Measurements from ENCODE around the gene GPR156.

The GPR156 gene

DNA sequence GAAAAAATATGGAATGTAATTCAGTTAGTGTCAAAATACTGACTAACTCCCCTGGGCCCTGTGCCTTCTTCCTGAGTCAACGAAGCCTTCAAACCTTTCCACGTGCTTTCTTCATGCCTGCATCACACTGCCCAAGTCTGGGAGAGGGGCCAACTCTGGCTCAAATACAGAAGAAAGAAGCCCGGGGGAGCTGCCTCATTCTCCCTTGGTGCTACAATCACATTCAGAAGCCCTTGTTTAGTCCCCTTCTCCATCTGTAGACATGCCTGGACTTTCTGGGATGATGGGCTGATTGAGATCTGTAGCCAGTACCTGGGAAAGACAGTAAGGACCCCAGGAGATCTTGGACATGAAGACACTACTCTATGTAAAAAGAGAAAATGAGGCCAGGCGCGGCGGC, 113.0 kb downstream of the GPR156 start:
- TF ChIP-seq CTCF (IDR thresholded peaks at IDR 0.05; ENCODE audit: extremely low read depth, insufficient read depth, missing control alignments): no peak
- DNase-seq (ENCODE audit: low spot score): no peak
- in situ Hi-C loops (cut with MboI; ENCODE audit: low pct_unique_long_range_greater_than_20kb, low sequenced_read_pairs, unreplicated experiment): no loop called here

DNA sequence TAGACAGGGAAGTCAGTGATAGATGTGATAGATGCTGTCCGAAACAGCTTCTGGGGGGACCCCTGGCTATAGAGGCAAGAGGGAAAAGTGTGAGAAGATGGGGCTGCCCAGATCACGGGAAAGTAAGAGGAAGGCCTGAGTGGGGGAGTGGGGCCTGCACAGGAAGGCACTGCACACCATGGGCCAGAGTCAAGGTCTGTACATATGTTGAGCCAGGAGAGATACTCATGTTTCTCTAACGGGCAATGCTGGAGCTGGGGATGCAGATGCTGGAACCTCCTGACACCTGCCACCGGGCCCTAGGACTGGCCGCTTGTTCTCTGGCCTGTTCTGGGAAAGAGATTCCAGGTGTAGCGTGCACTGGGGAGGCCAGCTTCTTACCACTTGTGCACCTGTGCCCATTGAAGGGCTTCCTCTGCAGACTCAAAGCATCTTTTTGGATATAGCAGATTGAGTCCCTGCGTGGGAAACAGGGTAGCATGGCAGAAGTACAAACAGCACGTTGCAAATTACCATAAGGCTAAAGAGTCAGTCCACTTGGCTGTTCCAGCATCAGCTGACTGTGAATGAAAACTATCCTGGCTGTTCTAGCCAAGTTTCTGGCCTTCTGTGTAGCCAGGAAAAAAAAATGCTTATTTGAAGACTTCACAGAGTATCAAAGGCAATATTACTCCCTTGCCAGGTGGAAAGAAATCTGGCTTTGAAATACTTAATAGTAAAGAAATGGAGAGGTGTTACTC, 113.7 kb downstream of the GPR156 start:
- no peak for DNase-seq (ENCODE audit: low spot score)
- TF ChIP-seq CTCF (IDR thresholded peaks at IDR 0.05; ENCODE audit: extremely low read depth, insufficient read depth, missing control alignments): no peak
- in situ Hi-C loops (cut with MboI; ENCODE audit: low pct_unique_long_range_greater_than_20kb, low sequenced_read_pairs, unreplicated experiment): no loop called here

GRCh38 chr3:120170223-120170622, 114.8 kb downstream of the GPR156 start:
- in situ Hi-C loops (cut with MboI; ENCODE audit: low pct_unique_long_range_greater_than_20kb, low sequenced_read_pairs, unreplicated experiment): no loop called here
- TF ChIP-seq CTCF (IDR thresholded peaks at IDR 0.05; ENCODE audit: extremely low read depth, insufficient read depth, missing control alignments): no peak
- DNase-seq (ENCODE audit: low spot score): no peak

GRCh38 chr3:120169407-120169806, 115.6 kb downstream of the GPR156 start:
- in situ Hi-C loops (cut with MboI; ENCODE audit: low pct_unique_long_range_greater_than_20kb, low sequenced_read_pairs, unreplicated experiment): no loop called here
- no peak for DNase-seq (ENCODE audit: low spot score)
- TF ChIP-seq CTCF (IDR thresholded peaks at IDR 0.05; ENCODE audit: extremely low read depth, insufficient read depth, missing control alignments): no peak

DNA sequence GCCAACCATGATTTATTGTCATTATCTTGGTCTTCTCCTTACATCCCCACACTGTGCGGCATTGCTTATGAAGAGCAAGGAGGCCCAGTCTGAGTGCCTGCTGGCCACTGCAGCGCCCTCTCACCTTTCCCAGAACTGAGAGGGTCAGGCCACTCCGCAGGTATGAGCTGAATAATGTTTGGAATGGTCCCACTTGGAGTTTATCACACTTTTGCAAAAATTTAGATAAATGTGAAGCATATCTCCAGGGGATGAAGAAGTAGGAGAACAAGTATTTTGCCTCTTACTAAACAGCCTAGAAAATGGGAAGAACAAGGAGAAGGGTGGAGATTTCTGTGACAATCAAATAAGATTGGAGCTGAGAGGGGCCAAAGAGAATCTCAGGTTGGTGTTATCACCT, 116.4 kb downstream of the GPR156 start:
- in situ Hi-C loops (cut with MboI; ENCODE audit: low pct_unique_long_range_greater_than_20kb, low sequenced_read_pairs, unreplicated experiment): no loop called here
- TF ChIP-seq CTCF (IDR thresholded peaks at IDR 0.05; ENCODE audit: extremely low read depth, insufficient read depth, missing control alignments): no peak
- DNase-seq (ENCODE audit: low spot score): no peak

DNA sequence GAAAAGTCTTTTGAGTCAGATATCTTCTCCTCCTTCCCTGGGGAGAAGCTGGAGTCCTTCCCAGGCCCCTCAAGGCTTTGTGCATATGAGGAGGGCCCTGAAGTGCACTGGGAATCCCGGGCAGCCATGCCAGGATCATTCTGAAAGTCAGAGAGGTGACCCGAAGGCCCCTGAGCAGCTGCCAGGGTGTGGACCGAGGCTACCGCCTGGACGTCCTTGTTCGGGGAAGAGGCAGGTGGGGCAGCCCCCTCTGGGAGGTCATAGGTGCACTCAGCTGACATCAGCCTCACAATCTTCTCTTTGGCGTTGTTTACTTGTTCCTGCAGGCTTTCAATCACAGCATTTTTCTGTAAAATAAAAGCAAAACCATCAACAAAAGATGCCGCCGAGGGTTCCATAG, 117.0 kb downstream of the GPR156 start:
- in situ Hi-C loops (cut with MboI; ENCODE audit: low pct_unique_long_range_greater_than_20kb, low sequenced_read_pairs, unreplicated experiment): no loop called here
- no peak for DNase-seq (ENCODE audit: low spot score)
- TF ChIP-seq CTCF (IDR thresholded peaks at IDR 0.05; ENCODE audit: extremely low read depth, insufficient read depth, missing control alignments): no peak
